ENCODE results near the gene RUBCN. TPM values are rescaled to one million over a fixed set of nuclear protein-coding genes. Genes with fewer than 3 reads are reported as not detected.
A peak's percentile ranks its signal among the peaks of the same experiment; 100 is the strongest.

RUBCN gene
- polyA plus RNA-seq, 1 of the 3 experiments (the other 2 are of a cell fraction): 14.9 TPM

DNA sequence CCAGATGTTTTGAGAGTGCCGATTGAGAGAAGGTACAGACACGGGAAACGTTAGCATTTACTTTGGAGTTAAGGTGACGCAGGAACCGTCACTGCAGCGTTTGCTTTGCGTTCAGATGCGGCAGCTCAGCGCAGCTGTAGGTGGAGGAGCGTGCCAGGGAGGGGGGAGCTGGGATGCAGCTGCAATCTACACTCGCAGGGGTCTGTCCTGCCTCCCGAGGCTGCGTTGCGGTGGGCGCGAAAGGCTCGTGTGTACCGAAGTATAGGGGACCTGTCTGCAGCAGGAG is 12.6 kb upstream of the RUBCN start:
- ChIA-PET POLR2A (interaction anchor here (0.8 to 1.3 kb wide), 2 partner anchors 12 to 13 kb away, joined by 3 read pairs; partner anchors contain the start of gene RUBCN), CTCF (interaction anchor here (1.3 to 1.4 kb wide), 3 partner anchors 11 to 39 kb away, joined by 3 to 5 read pairs (median 3); partner anchors contain the start of gene RUBCN)
- peaks cover 37% of the 10 kb centered on the region for H3K79me2 ChIP-seq (ENCODE audit: insufficient read depth)
- H3K4me1 ChIP-seq (ENCODE audit: control insufficient read depth in 1 of 2, insufficient read depth in 2 of 2, low read depth in 1 of 2, low read length in 1 of 2): peaks cover 0 to 10% of the 10 kb centered on the region in 2 experiments; a peak in 3 of 4 replicates
- H3K9me2 ChIP-seq: no peaks in the 10 kb centered on the region
- H3K4me2 ChIP-seq: peak overlapping the region; percentile 76
- H3K9ac ChIP-seq: peak overlapping the region; percentile 82
- 6% methylated on average over 7 of the region's 18 CpGs for WGBS (ENCODE audit: low lambda C conversion rate)
- H3K27me3 ChIP-seq (ENCODE audit: insufficient read depth): no peaks in the 10 kb centered on the region
- TF ChIP-seq NFIC (IDR thresholded peaks at IDR 0.05; ENCODE audit: borderline replicate concordance) (0 out of 2 replicates have a peak, but pooled peaks have one; percentile 20), TEAD4 (IDR thresholded peaks at IDR 0.05; ENCODE audit: borderline replicate concordance, insufficient read depth) (no peak), GABPA (IDR thresholded peaks at IDR 0.05; ENCODE audit: low read depth) (no peak), TAF1 (IDR thresholded peaks at IDR 0.05; ENCODE audit: borderline replicate concordance, low read depth, low read length) (no peak), MAX (IDR thresholded peaks at IDR 0.05; ENCODE audit: low read depth) (no peak), SMC3 (IDR thresholded peaks at IDR 0.05; ENCODE audit: low read depth, low read length) (no peak), ZBTB33 (IDR thresholded peaks at IDR 0.05; ENCODE audit: borderline replicate concordance, low read depth) (no peak)
- H3F3A ChIP-seq (replicated peaks; ENCODE audit: insufficient read depth): peaks cover 51% of the 10 kb centered on the region
- peak overlapping the region; percentile 84 for H2AFZ ChIP-seq (ENCODE audit: low read depth)
- peak overlapping the region; percentile 75 to 77 for H3K4me3 ChIP-seq (ENCODE audit: low read depth in 2 of 2, low read length in 1 of 2)
- DNase-seq: peak; percentile 83
- H3K9me3 ChIP-seq: no peaks in the 10 kb centered on the region
- H3K36me3 ChIP-seq (replicated peaks in 1 of 2; ENCODE audit: control insufficient read depth in 1 of 2, insufficient read depth in 2 of 2, low read length in 1 of 2): no peaks in the 10 kb centered on the region
- peaks cover 35% of the 10 kb centered on the region for H4K20me1 ChIP-seq (ENCODE audit: insufficient read depth)
- H3K27ac ChIP-seq (ENCODE audit: low read depth in 2 of 2, low read length in 1 of 2): peak overlapping the region; percentile 91 to 94

- no peak for DNase-seq
- peak overlapping the region; percentile 91 to 94 for H3K27ac ChIP-seq (ENCODE audit: low read depth in 2 of 2, low read length in 1 of 2)
- POLR2A ChIA-PET: interaction anchor here (0.8 to 1.3 kb wide), 2 partner anchors 11 to 12 kb away, joined by 3 read pairs; partner anchors contain the start of gene RUBCN
Observed at GRCh38 chr3:197748597-197749314, 12.1 kb upstream of the RUBCN start.

More at GRCh38 chr3:197748597-197749314, 12.1 kb upstream of the RUBCN start:
- Histone ChIP-seq H3F3A (replicated peaks; ENCODE audit: insufficient read depth) (peaks cover 51% of the 10 kb centered on the region), H3K9ac (peak overlapping the region; percentile 82), H3K36me3 (replicated peaks in 1 of 2; ENCODE audit: control insufficient read depth in 1 of 2, insufficient read depth in 2 of 2, low read length in 1 of 2) (no peaks in the 10 kb centered on the region), H3K79me2 (ENCODE audit: insufficient read depth) (peaks cover 32% of the 10 kb centered on the region), H2AFZ (ENCODE audit: low read depth) (peak overlapping the region; percentile 84), H3K9me2 (no peaks in the 10 kb centered on the region), H3K27me3 (ENCODE audit: insufficient read depth) (no peaks in the 10 kb centered on the region), H3K4me2 (peak overlapping the region; percentile 76), H4K20me1 (ENCODE audit: insufficient read depth) (peaks cover 30% of the 10 kb centered on the region), H3K9me3 (no peaks in the 10 kb centered on the region), H3K4me1 (ENCODE audit: control insufficient read depth in 1 of 2, insufficient read depth in 2 of 2, low read depth in 1 of 2, low read length in 1 of 2) (peaks cover 0 to 10% of the 10 kb centered on the region in 2 experiments; a peak in 3 of 4 replicates), H3K4me3 (ENCODE audit: low read depth in 2 of 2, low read length in 1 of 2) (peak overlapping the region; percentile 75 to 77)
- CTCF ChIA-PET: interaction anchor here (1.3 to 1.4 kb wide), 3 partner anchors 11 to 40 kb away, joined by 3 to 5 read pairs (median 3); partner anchors contain the start of gene RUBCN
- WGBS (ENCODE audit: low lambda C conversion rate): 36% methylated on average over 12 of the region's 12 CpGs
- TF ChIP-seq TCF12 (IDR thresholded peaks at IDR 0.05) (peak; percentile 46), REST (IDR thresholded peaks at IDR 0.05; ENCODE audit: low read depth, low read length) (no peak)

Data from SK-N-SH (cell line).